ENCODE measurements around the gene ZBTB22.
"Not testable (repeated sequence)": the region's sequence is repeated elsewhere in the genome, so short reads cannot be mapped to it uniquely, and the experiment has no call there.

Gene ZBTB22

GRCh38 chr6:33276864-33277662 is 40.5 kb downstream of the ZBTB22 start, which contains the start of gene B3GALT4:
TSS of gene B3GALT4 (plus strand) at chr6:33277123. CDS start at chr6:33277420, 297 bp downstream.
- H3K27ac ChIP-seq (replicated peaks) = peak within 1 kb of the TSS; percentile 78
- DNase-seq (ENCODE audit: low read depth in 1 of 2, low spot score in 1 of 2) = peak; percentile 77 to 80
- TF ChIP-seq GABPA (IDR thresholded peaks at IDR 0.05; ENCODE audit: low read depth) = peak; percentile 82
- TF ChIP-seq REST (IDR thresholded peaks at IDR 0.05; ENCODE audit: insufficient replicate concordance, low read depth) = no peak
- peak; percentile 98 for TF ChIP-seq POLR2AphosphoS5 (IDR thresholded peaks at IDR 0.05; ENCODE audit: low read depth)
- TF ChIP-seq SPI1 (IDR thresholded peaks at IDR 0.05; ENCODE audit: borderline replicate concordance, low read depth) = no peak
- H3K4me3 ChIP-seq (replicated peaks; ENCODE audit: insufficient read depth, low read length) = peak within 1 kb of the TSS; percentile 36
- H3K27me3 ChIP-seq (ENCODE audit: insufficient read depth, poor library complexity, severe bottlenecking) = no peaks in the 10 kb centered on the region

GRCh38 chr6:33276581-33276863 is 41.0 kb downstream of the ZBTB22 start:
- peak overlapping the region; percentile 14 for H3K4me3 ChIP-seq (replicated peaks; ENCODE audit: insufficient read depth, low read length)
- no peaks in the 10 kb centered on the region for H3K27me3 ChIP-seq (ENCODE audit: insufficient read depth, poor library complexity, severe bottlenecking)
- no peak for TF ChIP-seq POLR2AphosphoS5 (IDR thresholded peaks at IDR 0.05; ENCODE audit: low read depth)
- TF ChIP-seq GABPA (IDR thresholded peaks at IDR 0.05; ENCODE audit: low read depth) = no peak
- TF ChIP-seq CTCF (IDR thresholded peaks at IDR 0.05; ENCODE audit: insufficient read depth, low read length) = no peak
- no peak for TF ChIP-seq REST (IDR thresholded peaks at IDR 0.05; ENCODE audit: insufficient replicate concordance, low read depth)
- TF ChIP-seq SPI1 (IDR thresholded peaks at IDR 0.05; ENCODE audit: borderline replicate concordance, low read depth) = no peak
- DNase-seq (ENCODE audit: low read depth in 1 of 2, low spot score in 1 of 2) = no peak
- peak overlapping the region; percentile 78 for H3K27ac ChIP-seq (replicated peaks)

- not testable (repeated sequence) for H3K27me3 ChIP-seq (ENCODE audit: insufficient read depth, poor library complexity, severe bottlenecking); DNase-seq (ENCODE audit: low read depth in 1 of 2, low spot score in 1 of 2)
- Histone ChIP-seq H3K27ac (replicated peaks) (peak overlapping the region; percentile 97), H3K4me3 (replicated peaks; ENCODE audit: insufficient read depth, low read length) (peak overlapping the region; percentile 19)
Measured at GRCh38 chr6:33275795-33276580, 41.6 kb downstream of the ZBTB22 start.

- no peak for DNase-seq (ENCODE audit: low read depth in 1 of 2, low spot score in 1 of 2)
- Histone ChIP-seq H3K27ac (replicated peaks) (peak overlapping the region; percentile 97), H3K27me3 (ENCODE audit: insufficient read depth, poor library complexity, severe bottlenecking) (no peaks in the 10 kb centered on the region), H3K4me3 (replicated peaks; ENCODE audit: insufficient read depth, low read length) (peak overlapping the region; percentile 65)
- TF ChIP-seq SPI1 (IDR thresholded peaks at IDR 0.05; ENCODE audit: borderline replicate concordance, low read depth) (no peak), GABPA (IDR thresholded peaks at IDR 0.05; ENCODE audit: low read depth) (no peak), REST (IDR thresholded peaks at IDR 0.05; ENCODE audit: insufficient replicate concordance, low read depth) (no peak), POLR2AphosphoS5 (IDR thresholded peaks at IDR 0.05; ENCODE audit: low read depth) (no peak), CTCF (IDR thresholded peaks at IDR 0.05; ENCODE audit: insufficient read depth, low read length) (no peak)
Measured at GRCh38 chr6:33273924-33274902, 43.3 kb downstream of the ZBTB22 start.

All from HL-60 (cell line).